HepG2 (cell line): Measurements from ENCODE around the gene LIME1. TPM values are rescaled to one million over a fixed set of nuclear protein-coding genes. Genes with fewer than 3 reads are reported as not detected.

ENCODE experiments used
- BCL6 ChIP-seq: IDR thresholded peaks from 2 replicates; pipeline ENCODE4 v1.6.1; 2016; ENCODE audit warnings: missing genetic modification reagents, missing compliant biosample characterization
- HBP1 ChIP-seq: IDR thresholded peaks from 2 replicates; pipeline ENCODE4 v1.6.1; 2016; ENCODE audit warnings: low read depth, control low read depth
- HIC2 ChIP-seq: sonication (generic); formaldehyde crosslinking; IDR thresholded peaks from 2 replicates; pipeline ENCODE4 v1.9.0; 2022; ENCODE audit warnings: low read depth, missing genetic modification reagents
- HMGXB3 ChIP-seq: sonication (generic); formaldehyde crosslinking; IDR thresholded peaks from 2 replicates; pipeline ENCODE4 v1.4.0; 2020; ENCODE audit warnings: missing genetic modification reagents, borderline replicate concordance
- IRF1 ChIP-seq: sonication (generic); formaldehyde crosslinking; IDR thresholded peaks from 2 replicates; pipeline ENCODE4 v1.4.0; 2020; ENCODE audit warnings: low read depth, mild to moderate bottlenecking, missing genetic modification reagents
- ZFP36L2 ChIP-seq: sonication (generic); formaldehyde crosslinking; IDR thresholded peaks from 2 replicates; pipeline ENCODE4 v1.4.0; 2020; ENCODE audit warnings: missing genetic modification reagents
- ZNF407 ChIP-seq: sonication (generic); formaldehyde crosslinking; IDR thresholded peaks from one replicate; pipeline ENCODE4 v1.5.1; 2020; ENCODE audit warnings: mild to moderate bottlenecking, missing genetic modification reagents; ENCODE audit errors: not compliant biosample characterization
- ZNF580 ChIP-seq: IDR thresholded peaks from 2 replicates; pipeline ENCODE4 v1.6.1; 2016; ENCODE audit warnings: low read depth, borderline replicate concordance
- ZNF781 ChIP-seq: sonication (generic); formaldehyde crosslinking; IDR thresholded peaks from 2 replicates; pipeline ENCODE4 v1.5.1; 2020; ENCODE audit warnings: borderline replicate concordance, mild to moderate bottlenecking, missing genetic modification reagents; ENCODE audit errors: not compliant biosample characterization
- polyA plus RNA-seq, 8 experiments: library from polyadenylated mRNA; depleted of rRNA in 3 of 8; stranded (reverse) in 7 of 8; unstranded in 1 of 8; fragments of >200 nt; fragmentation: Illumina TruSeq in 4 of 8; extraction: Trizol in 4 of 8; gene quantifications; 2 replicates each; pipeline versions ENCODE4 v1.2.1 to v1.2.3, GENCODE V29; 2011 to 2016; ENCODE audit warnings: low read depth in 4 of 8, missing spikeins in 1 of 8, mixed read lengths in 1 of 8; ENCODE audit not compliant: insufficient read depth in 1 of 8
- total RNA-seq, 5 experiments: library from RNA; depleted of rRNA; stranded (reverse); fragments of >200 nt; fragmentation: Illumina TruSeq; extraction: Trizol; gene quantifications; 2 replicates each; pipeline ENCODE4 v1.2.3, GENCODE V29; 2016; ENCODE audit warnings: low read depth in 1 of 5

The LIME1 gene
- total and polyA plus RNA-seq, 2 of the 13 experiments (the other 11 are each of a cell fraction or from before 2014, with no cell fraction given) = 13.0 to 61.5 TPM

GRCh38 chr20:63737945-63738686 lies 1.7 kb downstream of the LIME1 start (continued):
- TF ChIP-seq ZNF580 (CRISPR knock-in tag) (peak; percentile 80; the same call in 1 of the 2 replicates), BCL6 (CRISPR knock-in tag) (peak; percentile 72; the same call in 1 of the 2 replicates), ZNF781 (CRISPR knock-in tag) (peak; percentile 91), IRF1 (CRISPR knock-in tag) (peak; percentile 61), ZNF407 (CRISPR knock-in tag) (peak; percentile 58), HBP1 (CRISPR knock-in tag) (peak; percentile 97), HIC2 (CRISPR knock-in tag) (peak; percentile 96), ZFP36L2 (CRISPR knock-in tag) (no peak; the same call in 1 of the 2 replicates), HMGXB3 (CRISPR knock-in tag) (peak; percentile 90)
